ENCODE results near the gene PPARA.

DNA sequence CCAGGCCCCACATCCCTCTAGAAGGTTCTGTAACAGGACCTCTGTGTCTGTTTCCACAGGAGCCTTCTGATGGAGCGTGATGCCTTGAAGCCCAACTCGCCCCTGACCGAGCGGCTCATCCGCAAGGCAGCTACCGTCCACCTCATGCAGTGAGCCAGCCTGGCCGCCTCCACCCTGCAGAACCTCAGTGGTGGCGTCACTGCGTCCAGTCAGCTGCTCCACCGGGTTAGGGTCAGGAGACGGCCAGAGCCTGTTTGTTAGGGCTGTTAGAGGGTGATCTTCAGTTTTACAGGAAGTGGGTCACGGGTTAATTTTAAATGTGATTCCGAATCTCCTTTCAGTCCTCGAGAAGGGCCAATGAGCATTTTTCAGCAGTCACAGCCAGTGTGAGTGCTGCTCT, 142.4 kb downstream of the PPARA start:
- TF ChIP-seq, protein P1, sequence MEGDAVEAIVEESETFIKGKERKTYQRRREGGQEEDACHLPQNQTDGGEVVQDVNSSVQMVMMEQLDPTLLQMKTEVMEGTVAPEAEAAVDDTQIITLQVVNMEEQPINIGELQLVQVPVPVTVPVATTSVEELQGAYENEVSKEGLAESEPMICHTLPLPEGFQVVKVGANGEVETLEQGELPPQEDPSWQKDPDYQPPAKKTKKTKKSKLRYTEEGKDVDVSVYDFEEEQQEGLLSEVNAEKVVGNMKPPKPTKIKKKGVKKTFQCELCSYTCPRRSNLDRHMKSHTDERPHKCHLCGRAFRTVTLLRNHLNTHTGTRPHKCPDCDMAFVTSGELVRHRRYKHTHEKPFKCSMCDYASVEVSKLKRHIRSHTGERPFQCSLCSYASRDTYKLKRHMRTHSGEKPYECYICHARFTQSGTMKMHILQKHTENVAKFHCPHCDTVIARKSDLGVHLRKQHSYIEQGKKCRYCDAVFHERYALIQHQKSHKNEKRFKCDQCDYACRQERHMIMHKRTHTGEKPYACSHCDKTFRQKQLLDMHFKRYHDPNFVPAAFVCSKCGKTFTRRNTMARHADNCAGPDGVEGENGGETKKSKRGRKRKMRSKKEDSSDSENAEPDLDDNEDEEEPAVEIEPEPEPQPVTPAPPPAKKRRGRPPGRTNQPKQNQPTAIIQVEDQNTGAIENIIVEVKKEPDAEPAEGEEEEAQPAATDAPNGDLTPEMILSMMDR (conservative IDR thresholded peaks at IDR 0.05; ENCODE audit: low read length) = no peak
- no peak for TF ChIP-seq EZH2phosphoT487 (IDR thresholded peaks at IDR 0.05; ENCODE audit: borderline replicate concordance, low read depth, low read length)
